ENCODE results near the gene CSKMT.
A peak's percentile ranks its signal among the peaks of the same experiment; 100 is the strongest.
"Not testable (repeated sequence)": the region's sequence is repeated elsewhere in the genome, so short reads cannot be mapped to it uniquely, and the experiment has no call there.

The CSKMT gene, protein sequence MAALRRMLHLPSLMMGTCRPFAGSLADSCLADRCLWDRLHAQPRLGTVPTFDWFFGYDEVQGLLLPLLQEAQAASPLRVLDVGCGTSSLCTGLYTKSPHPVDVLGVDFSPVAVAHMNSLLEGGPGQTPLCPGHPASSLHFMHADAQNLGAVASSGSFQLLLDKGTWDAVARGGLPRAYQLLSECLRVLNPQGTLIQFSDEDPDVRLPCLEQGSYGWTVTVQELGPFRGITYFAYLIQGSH

DNA sequence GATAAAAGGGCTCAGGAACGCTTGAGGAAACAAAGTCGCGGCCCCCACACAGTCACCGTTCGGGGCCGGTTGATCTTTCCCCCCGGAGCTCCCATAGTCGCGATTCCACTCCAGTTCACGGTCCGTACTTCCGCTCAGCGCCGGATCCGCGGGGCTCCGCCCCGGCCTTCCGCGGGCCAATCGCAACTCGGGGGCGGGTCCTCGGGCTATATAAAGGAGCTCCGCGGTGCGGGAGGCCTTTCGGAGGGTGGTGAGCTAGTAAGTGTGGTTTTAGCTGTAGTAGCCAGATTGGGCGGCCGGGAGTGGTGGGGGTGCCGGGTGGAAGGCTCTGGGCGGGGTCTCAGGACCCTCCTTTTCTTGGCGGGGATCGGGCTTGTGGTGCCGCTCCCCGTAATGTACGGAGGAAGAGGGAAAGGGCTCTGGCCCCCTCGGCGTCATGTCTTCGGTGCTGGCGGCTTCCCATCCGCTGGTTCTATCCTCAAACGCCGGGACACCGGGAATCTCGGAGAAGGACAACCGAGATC, at the start of gene CSKMT, which contains the start of gene C11orf98:
Gene CSKMT (plus strand): TSS at position 238 of the 524 bp plus-strand sequence. CDS start 568 bp downstream, outside the sequence.
Gene C11orf98 (minus strand): TSS at position 136 of the 524 bp plus-strand sequence. CDS start 41 bp downstream, at position 95.
- peak; percentile 85 to 87 for DNase-seq (ENCODE audit: low read depth in 2 of 2)

DNA sequence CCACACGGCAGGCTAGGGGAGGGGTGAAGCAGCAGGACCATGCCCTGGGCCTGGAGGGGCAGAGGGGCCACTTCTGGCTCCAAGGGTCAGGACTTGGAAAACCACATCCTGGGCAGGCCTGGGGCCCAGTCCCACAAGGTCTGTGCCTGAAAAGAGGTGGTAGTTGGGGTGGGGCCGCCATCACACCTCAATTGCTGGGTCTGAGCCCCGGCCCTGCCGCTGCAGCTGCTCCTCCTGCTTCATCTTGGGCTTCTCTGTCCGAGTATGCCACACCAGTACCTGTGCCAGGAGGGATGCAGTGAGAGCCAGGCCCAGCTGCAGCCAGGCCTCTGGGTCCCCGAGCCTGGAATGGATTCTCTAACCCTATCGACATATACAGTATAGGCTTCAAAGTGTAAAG, 49.6 kb upstream of the CSKMT start:
- DNase-seq (ENCODE audit: low read depth in 2 of 2): no peak

DNA sequence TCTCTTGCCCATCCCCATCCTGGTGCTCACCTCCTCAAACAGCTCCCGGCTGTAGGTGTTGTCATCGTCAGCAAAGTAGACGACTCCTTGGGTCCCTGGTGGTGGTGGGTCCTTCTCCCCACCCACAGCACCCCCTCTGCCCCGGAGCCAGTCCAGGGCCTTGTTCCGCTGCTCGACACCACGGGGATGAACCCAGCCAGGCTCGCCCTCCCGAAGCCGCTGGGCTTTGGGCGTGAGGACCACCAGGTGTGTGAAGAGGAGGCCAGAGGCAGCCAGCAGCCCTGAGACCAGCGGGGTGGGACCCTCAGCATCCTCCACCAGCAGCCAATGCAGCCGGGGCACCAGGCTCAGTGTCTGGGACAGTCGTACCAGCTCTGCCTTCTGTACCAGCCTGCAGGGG, 48.2 kb upstream of the CSKMT start:
- not testable (repeated sequence) for DNase-seq (ENCODE audit: low read depth in 2 of 2)

DNA sequence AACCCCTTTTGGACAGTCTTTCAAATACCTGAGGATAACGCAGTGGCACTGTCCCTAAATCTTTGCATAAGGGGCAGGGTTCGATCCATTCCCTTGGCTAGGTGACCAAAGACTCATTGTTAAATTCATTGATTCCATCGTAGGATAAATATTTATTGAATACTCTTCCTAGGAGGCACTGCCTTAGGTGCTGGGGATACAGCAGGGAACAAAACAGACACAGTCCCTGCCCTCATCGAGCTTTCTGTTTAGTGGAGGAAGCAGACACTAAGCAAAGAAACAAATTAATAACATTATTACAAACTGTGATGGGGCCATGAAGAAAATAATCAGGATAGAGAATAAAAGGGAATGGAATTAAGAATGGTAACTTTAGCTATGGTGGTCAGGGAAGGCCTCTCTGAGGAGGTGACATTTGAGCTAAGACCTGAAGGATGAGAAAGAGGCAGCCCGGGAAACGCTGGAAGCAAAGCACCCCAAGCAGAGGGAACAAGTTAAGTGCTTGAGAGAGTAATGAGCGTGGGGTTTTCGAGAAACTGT, 44.0 kb upstream of the CSKMT start:
- DNase-seq (ENCODE audit: low read depth in 2 of 2): no peak

DNA sequence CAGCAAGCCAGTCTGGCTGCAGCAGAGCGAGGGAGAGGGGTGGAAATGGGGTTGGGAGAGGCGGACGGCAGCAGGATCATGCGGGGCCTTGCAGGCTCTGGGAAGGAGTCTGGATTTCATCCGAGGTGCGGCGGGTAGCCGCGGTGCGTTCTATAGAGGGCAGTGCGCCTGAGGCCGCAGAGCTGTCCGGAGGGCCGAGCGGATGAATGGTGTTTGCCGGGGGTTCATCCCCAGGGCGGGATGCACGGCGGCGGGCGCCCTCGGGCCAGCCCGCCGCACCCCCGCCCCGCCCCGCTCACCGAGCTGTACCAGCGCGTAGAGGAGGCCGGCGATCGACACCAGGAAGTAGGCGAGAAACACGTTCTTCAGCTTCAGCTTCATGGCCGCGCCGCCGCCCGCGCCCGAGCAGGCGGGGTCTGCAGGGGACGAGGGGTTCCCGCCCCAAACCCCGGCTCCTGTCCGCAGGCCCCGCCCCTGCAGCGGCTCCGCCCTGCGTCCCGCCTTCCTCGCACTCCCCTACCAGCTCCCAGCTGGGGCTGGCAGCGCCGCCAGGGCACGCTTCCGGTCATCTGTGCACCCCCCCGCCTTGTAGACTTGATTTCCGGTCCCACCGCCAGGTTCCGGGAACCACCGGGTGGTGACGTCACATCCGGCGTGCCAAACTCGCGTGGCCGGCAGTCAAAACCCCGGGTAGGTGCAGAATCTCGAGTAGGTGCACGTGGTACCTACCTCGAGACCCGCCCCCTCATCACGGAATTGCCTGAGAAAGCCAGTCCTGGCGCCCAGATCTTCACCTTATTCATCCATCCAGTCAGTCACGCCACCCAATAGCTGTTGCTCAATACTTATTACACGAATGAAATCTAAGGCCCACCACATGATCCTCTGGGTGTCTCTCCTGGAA, 43.3 kb upstream of the CSKMT start, which contains the start of gene B3GAT3:
Gene B3GAT3 (minus strand): TSS at position 420 of the 904 bp plus-strand sequence. CDS start 39 bp downstream, at position 381.
- peak; percentile 86 to 88 for DNase-seq (ENCODE audit: low read depth in 2 of 2)

DNA sequence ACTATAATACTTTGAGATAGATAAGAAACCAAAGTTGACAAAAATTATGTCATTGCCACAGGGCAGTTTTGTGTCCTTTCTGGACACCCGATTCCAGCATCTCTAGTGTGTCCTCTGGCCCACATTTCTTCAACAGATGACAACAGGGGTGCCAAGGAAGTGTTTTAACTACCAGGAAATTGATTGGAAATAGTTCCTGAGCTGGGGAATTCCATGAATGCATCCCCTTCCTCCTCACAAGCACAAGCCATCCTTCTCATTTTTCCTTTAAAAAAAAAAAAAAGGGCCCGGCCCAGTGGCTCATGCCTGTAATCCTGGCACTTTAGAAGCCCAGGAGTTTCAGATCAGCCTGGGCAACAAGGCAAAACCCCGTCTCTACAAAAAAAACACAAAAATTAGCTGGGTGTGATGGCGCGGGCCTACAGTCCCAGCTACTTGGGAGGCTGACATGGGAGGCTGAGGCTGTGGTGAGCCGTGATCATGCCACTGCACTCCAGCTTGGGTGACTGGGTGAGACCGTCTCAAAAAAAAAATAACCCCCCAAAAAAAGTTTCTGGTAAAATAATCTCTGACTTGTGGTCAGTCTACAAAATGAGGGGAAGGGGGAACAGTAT, 42.5 kb upstream of the CSKMT start:
- no peak for DNase-seq (ENCODE audit: low read depth in 2 of 2)

DNA sequence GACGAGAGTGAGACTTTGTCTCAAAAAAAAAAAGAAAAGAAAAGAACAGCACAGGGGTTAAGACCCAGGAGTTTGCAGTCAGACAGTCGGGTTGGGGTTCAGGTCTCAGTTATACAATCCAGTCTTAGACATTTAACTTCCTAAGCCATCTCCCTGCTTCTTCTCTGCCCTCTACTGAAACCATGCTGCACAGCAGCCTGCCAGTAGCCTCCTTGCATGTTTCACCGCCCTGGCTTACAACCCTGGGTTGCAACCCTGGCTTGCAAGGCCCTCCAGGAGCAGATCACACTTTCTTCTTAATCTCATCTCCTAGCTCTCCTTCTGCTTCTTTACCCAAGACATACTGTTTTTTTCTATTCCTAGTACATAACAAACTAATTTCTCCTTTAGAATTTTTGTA, 37.4 kb upstream of the CSKMT start:
- no peak for DNase-seq (ENCODE audit: low read depth in 2 of 2)

DNA sequence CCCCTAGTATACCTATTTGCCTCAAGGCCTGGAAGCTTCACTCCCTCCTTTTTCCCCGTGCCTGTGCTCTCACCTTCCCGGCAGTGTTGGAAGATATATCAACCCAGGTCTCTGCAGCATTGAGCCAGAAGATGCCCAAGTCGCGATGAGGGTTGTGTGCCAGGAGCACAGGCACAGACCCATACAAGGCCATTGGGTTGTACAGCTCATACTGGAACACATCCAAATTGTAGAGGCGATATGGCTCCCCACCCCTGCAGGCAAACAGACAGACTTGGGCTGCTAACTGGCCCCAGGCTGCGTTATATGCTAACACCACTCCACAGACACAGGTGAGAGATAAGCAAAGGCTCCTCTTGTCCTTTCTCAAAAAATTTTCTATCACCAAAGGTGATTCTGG, 32.6 kb upstream of the CSKMT start:
- DNase-seq (ENCODE audit: low read depth in 2 of 2): no peak

DNA sequence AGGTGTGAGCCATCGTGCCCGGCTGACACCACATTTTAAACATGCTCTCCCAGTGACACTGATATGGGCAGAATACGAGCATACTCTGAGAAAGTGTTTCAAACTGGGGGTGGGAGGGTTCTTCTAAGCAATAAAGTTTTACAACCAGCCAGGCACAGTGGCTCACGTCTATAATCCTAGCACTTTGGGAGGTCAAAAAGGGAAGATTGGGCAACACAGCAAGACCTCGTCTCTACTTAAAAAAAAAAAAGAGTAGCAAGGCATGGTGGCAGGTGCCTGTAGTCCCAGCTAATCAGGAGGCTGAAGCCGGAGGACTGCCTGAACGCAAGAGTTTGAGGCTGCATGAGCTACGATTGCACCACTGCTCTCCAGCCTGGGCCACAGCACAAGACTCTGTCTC, 20.9 kb upstream of the CSKMT start:
- no peak for DNase-seq (ENCODE audit: low read depth in 2 of 2)

DNA sequence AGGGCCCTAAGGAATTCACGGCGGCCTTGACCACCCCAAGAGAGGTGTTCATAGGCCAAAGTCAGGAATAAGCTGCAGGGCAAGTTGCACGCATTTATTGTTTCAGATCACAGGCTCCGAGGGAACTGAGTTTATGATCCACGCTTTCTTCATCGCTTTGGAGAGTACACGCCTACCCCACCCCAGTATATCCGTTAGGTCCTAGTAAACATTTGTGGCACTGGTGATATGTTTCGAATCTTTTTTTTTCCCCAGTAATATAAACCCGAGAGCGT, 19.5 kb upstream of the CSKMT start:
- DNase-seq (ENCODE audit: low read depth in 2 of 2): no peak

DNA sequence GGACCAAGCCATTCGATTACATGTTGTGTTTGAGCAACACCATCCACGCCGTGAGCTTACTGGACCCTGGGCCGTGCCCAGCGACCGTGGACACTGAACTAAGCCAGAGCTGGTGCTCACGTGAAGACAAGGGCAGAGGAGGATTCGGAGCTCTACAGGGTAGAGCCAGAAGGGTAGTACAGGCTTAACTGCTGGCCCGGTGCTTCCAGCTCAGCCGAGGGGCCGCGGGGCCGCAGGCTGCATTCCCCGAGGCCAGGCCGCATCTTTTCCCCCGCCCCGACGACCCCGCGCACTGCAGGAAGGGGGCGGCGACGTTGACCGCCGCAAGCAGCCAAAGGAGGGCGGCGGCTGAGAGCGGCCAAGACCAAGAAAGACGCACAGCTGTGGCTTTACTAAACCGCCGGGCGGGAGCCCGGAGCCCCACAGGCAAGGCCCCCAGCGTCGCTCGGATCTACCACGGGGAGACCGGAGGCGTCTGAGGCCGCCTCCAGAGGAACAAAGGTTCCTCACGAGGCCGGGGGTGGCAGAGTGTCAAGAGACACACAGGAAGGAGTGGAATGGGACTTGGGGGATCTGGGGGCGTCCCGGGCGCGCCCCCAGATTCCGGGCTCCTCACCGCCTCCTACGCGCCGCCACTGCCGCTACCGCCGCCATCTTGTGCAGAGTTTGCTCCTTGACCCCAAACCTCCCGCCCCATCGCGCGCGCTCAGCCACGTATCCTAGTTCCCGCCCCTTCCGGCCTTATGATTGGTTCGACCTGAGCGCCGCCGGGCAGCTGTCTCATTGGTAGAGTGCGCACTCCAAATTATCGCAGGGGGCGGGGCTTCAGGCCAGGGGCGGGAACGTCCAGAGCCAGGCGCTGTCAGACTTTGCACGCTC, 18.9 kb upstream of the CSKMT start, which contains the start of gene GANAB:
Gene GANAB (minus strand): TSS at position 668 of the 879 bp plus-strand sequence. CDS start 14 bp downstream, at position 654.
- peak; percentile 94 to 95 for DNase-seq (ENCODE audit: low read depth in 2 of 2)

DNA sequence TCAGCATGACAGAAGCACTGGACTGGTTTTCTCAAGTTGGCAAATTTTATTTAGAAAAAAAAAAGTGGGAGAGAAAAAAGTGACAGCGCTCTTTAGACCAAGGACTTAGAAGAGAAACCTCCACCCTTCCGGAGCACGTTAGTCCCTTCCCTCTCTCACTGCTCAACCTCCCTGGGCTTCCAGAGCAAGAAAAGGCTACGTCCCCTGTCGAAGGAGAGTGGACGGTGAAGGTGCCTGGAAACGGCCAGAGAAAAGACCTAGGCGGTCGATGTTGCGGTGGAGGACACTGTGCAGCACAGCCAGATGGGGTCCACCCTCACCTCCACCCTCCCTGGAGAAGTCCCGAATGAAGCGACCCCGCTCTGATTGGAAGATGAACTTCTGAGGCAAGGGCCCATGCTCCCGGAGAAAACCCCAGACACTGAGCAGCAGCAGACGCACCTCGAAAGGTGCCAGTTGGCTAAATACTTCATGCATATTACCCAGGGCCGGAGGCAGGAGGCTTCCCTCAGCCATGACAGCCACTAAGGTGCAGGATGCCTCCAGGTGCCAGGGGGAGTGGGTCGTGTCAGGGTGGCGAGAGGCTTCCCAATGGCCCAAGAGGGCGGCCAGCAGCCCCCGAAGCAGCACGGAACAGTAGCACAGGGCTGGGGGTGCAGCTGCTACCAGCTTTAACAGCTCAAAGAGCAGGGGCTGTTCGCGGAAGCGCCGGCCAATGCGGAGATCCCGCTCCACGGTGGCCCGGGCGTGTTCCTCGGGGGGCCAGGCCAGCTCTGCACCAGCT, 18.1 kb upstream of the CSKMT start:
- no peak for DNase-seq (ENCODE audit: low read depth in 2 of 2)

DNA sequence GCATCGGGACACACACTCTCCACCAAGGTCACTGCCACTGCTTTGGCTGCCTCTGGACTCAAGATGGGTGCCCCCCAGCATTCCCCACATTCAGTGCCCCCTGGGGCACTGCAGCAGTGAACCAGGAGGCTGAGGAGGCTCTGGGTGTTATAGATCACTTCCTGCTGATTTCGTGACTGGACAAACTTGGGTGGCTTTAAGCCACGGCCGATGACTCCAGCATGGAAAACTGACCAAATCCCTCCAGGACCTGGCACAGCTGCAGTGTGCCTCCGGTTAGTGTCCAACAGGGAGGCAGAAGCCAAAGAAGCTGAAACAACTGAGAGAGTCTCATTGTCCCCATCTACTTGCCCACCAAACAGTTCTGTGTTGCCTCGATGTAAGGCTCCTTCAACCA, 17.5 kb upstream of the CSKMT start:
- no peak for DNase-seq (ENCODE audit: low read depth in 2 of 2)

DNA sequence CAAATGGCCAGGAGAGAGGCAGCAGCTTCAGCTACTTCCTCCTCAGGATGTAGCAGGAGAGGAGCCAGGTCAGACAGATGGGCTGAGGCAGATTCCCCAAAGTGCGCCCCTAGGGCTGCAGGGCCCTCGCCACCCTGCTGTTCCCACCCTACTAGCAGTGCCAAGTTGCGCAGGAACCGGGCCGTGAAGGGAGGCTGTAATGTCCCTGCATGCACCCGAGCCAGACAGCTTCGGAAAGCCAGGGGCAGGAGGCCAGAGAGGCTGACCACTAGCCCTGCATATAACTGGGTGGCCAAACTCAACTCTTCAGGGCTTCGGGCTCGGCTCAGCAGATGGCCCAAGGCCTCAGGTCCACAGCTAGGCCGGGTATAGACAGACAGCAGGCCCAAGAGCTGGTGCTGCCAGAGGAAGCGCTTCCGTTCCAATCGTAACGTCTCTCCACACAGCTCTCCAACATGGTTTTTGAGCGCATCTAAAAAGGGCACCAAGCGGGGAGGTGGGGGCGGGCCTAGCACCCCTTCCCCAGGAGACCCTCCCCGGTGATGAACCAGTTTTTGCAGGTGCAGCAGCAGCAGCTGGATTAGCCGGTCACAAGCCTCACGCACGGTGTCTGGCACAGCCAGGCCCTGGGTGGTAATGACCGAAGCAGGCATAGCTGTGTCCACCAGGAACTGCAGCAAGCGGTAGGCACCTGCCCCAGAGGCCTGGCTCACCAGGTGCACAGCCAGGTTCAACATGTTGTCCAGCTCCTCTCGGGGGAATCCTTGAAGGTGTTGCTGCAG, 16.7 kb upstream of the CSKMT start:
- DNase-seq (ENCODE audit: low read depth in 2 of 2): no peak

DNA sequence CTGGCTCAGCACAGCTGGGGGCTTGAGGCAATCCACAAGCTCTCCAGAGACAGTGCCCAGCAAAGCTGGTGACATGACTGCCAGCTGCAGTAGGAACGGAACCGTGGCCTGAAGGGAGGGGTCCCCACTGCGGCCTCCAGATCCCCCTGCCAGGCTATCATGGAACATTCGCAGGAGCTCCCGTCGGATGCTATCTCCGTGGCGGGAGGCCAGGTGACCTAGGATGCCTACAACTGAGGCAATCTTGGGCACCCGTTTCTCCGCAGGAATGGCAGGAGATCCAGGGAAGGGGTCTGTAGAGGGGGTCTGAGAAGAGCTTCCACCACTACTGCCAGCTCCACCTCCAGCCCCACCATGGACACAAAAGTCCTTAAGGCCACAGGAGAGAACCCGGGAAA, 16.1 kb upstream of the CSKMT start:
- DNase-seq (ENCODE audit: low read depth in 2 of 2): no peak

DNA sequence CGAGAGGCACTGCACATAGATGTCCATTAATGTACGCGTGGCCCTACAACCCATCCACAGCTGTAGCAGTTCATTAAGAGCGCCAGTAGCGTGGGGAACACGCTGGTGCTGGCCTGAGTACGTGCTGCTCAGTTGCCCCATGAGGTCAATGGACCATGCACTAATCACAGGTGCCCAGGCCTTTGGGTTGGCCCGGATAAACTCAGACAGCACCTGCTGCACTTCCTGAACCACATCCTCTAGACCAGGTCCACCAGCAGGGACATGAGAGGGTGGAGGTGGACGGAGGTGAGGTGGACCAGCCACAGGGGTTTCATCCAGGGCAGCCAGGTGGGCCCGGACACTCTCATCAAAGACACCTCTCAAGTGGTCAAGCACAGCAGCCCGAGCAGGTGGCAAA, 15.6 kb upstream of the CSKMT start:
- DNase-seq (ENCODE audit: low read depth in 2 of 2): no peak

DNA sequence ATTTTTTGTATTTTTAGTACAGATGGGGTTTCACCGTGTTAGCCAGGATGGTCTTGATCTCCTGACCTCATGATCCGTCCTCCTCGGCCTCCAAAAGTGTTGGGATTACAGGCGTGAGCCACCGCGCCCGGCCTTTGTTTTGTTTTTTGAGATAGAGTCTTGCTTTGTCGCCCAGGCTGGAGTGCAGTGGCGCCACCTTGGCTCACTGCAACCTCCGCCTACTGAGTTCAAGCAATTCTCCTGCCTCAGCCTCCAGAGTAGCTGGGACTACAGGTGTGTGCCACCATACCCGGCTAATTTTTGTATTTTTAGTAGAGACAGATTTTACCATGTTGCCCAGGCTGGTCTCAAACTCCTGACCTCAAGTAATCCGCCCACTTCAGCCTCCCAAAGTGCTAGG, 14.8 kb upstream of the CSKMT start:
- DNase-seq (ENCODE audit: low read depth in 2 of 2): not testable (repeated sequence)

DNA sequence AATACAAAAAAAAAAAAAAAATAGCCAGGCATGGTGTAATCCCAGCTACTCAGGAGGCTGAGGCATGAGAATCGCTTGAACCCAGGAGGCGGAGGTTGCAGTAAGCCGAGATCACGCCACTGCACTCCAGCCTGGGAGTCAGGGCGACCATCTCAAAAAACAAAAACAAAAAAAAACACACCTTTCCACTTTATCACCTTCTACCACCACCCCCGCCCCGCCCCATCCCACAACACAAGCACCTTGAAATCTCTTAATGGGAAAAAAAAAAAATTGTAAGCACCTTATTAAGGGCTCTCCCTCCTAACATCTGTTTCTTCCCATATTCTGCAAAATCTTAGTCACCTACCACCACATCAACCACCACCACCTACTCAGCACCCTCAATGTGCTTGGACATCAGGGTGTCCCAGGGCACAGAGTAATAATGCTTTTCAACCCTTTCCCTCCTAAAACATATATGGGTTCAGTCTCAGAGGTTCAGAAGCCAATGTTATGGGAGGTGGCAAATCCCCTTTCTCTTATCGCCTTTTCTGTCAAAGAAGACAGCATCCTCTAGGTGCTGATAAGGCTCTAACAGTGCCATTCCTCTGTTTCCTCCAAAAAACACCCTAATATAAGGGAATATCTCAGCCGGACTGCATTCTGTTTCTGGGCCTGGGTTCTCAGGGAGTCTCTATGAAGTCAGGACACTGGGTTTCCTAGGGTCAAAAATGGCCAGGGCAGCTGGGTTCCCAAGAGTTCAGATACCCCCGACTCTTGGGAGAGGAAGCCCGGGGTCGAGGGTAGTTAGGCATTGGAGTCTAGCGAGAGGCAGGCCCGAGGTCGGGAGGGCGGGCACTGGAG, 12.7 kb upstream of the CSKMT start:
- no peak for DNase-seq (ENCODE audit: low read depth in 2 of 2)
